Measurements from ENCODE around the gene TIA1.
A peak's percentile ranks its signal among the peaks of the same experiment; 100 is the strongest.

The TIA1 gene

DNA sequence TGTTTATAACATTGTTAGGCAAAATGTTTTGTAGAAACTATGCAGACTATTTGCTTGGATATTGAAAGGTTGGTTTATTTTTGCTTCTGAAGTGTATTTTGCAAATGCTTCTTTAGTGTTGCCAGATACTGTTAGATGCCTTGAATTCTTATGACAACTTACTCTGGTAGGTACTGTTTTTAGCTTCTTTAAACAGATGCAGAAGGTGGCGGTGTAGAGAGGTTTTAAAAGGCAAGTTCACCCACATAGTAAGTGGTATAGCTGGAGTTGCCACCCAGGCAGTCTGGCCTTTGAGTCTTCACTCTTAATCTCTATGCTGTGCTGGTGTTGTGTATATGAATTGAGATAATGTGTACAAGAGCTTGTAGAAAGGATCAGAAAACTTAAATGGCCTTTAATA is 13.1 kb upstream of the TIA1 start:
- no peak overlapping the region for H3K4me2 ChIP-seq (ENCODE audit: low read length)
- no peaks in the 10 kb centered on the region for H4K20me1 ChIP-seq (ENCODE audit: control insufficient read depth, insufficient read depth, low read depth, low read length)
- TF ChIP-seq, protein P1, sequence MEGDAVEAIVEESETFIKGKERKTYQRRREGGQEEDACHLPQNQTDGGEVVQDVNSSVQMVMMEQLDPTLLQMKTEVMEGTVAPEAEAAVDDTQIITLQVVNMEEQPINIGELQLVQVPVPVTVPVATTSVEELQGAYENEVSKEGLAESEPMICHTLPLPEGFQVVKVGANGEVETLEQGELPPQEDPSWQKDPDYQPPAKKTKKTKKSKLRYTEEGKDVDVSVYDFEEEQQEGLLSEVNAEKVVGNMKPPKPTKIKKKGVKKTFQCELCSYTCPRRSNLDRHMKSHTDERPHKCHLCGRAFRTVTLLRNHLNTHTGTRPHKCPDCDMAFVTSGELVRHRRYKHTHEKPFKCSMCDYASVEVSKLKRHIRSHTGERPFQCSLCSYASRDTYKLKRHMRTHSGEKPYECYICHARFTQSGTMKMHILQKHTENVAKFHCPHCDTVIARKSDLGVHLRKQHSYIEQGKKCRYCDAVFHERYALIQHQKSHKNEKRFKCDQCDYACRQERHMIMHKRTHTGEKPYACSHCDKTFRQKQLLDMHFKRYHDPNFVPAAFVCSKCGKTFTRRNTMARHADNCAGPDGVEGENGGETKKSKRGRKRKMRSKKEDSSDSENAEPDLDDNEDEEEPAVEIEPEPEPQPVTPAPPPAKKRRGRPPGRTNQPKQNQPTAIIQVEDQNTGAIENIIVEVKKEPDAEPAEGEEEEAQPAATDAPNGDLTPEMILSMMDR (IDR thresholded peaks at IDR 0.05; ENCODE audit: low read depth, low read length, poor library complexity, severe bottlenecking): no peak

DNA sequence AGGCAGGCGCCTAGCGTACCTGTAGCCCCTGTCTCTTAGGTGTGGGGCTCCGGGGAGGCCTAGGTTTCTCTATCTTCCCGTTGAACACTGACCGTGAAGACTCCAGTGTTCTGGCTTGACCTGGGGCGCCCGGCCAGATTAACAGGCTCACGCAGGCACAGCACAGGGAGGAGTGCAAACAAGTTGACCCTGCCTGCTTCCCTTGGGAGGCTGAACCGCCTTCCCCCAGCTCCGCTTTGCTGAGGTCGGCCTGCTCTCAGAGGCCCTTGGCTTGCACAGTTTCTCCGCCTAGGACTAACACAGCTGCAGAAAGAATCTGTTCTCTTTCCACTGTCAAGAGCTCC is 10.1 kb upstream of the TIA1 start:
- Histone ChIP-seq H3K4me3 (ENCODE audit: low read length) (peak overlapping the region; percentile 100), H3K4me2 (ENCODE audit: low read length) (peak overlapping the region; percentile 100), H3K9me3 (ENCODE audit: control insufficient read depth, insufficient read depth, low read length) (no peaks in the 10 kb centered on the region), H3K36me3 (ENCODE audit: control insufficient read depth, low read length) (peaks cover 3% of the 10 kb centered on the region), H3K4me1 (ENCODE audit: control insufficient read depth, low read length) (peaks cover 17% of the 10 kb centered on the region), H3F3A (ENCODE audit: control insufficient read depth, insufficient read depth) (peaks cover 15% of the 10 kb centered on the region), H3K9me2 (replicated peaks; ENCODE audit: control insufficient read depth, low read length) (no peaks in the 10 kb centered on the region), H4K20me1 (ENCODE audit: control insufficient read depth, insufficient read depth, low read depth, low read length) (no peaks in the 10 kb centered on the region), H3K79me2 (ENCODE audit: control insufficient read depth, low read length) (no peaks in the 10 kb centered on the region), H3K27me3 (ENCODE audit: control insufficient read depth, low read length) (no peaks in the 10 kb centered on the region), H3K27ac (ENCODE audit: low read depth, low read length) (no peak overlapping the region)
- TF ChIP-seq, protein P1 (IDR thresholded peaks at IDR 0.05; ENCODE audit: low read depth, low read length, poor library complexity, severe bottlenecking): no peak
- no peak for TF ChIP-seq EZH2phosphoT487 (IDR thresholded peaks at IDR 0.05; ENCODE audit: borderline replicate concordance, low read length)

More for the DNA sequence above, 13.1 kb upstream of the TIA1 start:
- Histone ChIP-seq H3K27me3 (ENCODE audit: control insufficient read depth, low read length) (no peaks in the 10 kb centered on the region), H3K9me2 (replicated peaks; ENCODE audit: control insufficient read depth, low read length) (no peaks in the 10 kb centered on the region), H3K79me2 (ENCODE audit: control insufficient read depth, low read length) (no peaks in the 10 kb centered on the region), H3F3A (ENCODE audit: control insufficient read depth, insufficient read depth) (peaks cover 6% of the 10 kb centered on the region), H3K9me3 (ENCODE audit: control insufficient read depth, insufficient read depth, low read length) (no peaks in the 10 kb centered on the region), H3K4me3 (ENCODE audit: low read length) (no peak overlapping the region), H3K4me1 (ENCODE audit: control insufficient read depth, low read length) (peaks cover 16% of the 10 kb centered on the region), H3K36me3 (ENCODE audit: control insufficient read depth, low read length) (peaks cover 3% of the 10 kb centered on the region), H3K27ac (ENCODE audit: low read depth, low read length) (no peak overlapping the region)

DNA sequence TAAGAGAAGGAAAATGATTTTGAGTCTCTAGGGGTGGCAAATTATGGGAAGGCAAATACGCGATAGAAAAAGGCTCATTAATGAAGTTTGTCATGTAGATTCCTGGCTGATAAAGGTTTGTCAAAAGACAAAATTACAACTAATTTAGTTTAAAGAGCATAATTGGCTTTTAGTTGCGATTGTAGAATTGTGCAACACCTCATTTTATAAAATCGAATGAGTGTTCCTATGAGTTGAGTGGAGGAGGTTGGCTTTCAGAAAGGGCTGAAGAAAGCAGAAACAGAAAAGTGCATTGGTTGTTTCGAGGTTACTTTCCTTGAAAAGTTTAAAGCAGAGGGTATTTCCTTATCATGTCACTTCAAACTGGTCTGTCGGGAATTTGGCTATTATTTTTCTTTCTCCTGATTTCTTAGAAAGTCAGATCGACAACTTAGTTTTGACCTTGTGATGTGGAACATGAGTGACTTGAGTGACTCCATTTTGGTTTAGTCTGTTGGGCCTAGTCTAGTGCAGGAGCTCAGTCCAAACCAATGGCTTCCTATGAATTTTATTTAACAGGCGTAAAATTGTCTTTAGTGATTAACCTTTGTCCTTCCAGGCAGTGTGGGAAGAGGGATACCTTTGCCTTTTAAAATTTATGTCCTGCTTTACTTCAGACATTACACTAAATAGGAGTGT is 7.3 kb upstream of the TIA1 start:
- no peak for TF ChIP-seq EZH2phosphoT487 (IDR thresholded peaks at IDR 0.05; ENCODE audit: borderline replicate concordance, low read length)
- TF ChIP-seq, protein P1 (IDR thresholded peaks at IDR 0.05; ENCODE audit: low read depth, low read length, poor library complexity, severe bottlenecking): no peak
- Histone ChIP-seq H3K4me3 (ENCODE audit: low read length) (no peak overlapping the region), H4K20me1 (ENCODE audit: control insufficient read depth, insufficient read depth, low read depth, low read length) (no peaks in the 10 kb centered on the region), H3K27ac (ENCODE audit: low read depth, low read length) (no peak overlapping the region), H3K27me3 (ENCODE audit: control insufficient read depth, low read length) (no peaks in the 10 kb centered on the region), H3K9me2 (replicated peaks; ENCODE audit: control insufficient read depth, low read length) (no peaks in the 10 kb centered on the region), H3F3A (ENCODE audit: control insufficient read depth, insufficient read depth) (peaks cover 17% of the 10 kb centered on the region), H3K79me2 (ENCODE audit: control insufficient read depth, low read length) (no peaks in the 10 kb centered on the region), H3K36me3 (ENCODE audit: control insufficient read depth, low read length) (peaks cover 3% of the 10 kb centered on the region), H3K9me3 (ENCODE audit: control insufficient read depth, insufficient read depth, low read length) (no peaks in the 10 kb centered on the region), H3K4me2 (ENCODE audit: low read length) (no peak overlapping the region), H3K4me1 (ENCODE audit: control insufficient read depth, low read length) (peaks cover 17% of the 10 kb centered on the region)
